ENCODE measurements around the gene PCDHGB7.

PCDHGB7 gene

DNA sequence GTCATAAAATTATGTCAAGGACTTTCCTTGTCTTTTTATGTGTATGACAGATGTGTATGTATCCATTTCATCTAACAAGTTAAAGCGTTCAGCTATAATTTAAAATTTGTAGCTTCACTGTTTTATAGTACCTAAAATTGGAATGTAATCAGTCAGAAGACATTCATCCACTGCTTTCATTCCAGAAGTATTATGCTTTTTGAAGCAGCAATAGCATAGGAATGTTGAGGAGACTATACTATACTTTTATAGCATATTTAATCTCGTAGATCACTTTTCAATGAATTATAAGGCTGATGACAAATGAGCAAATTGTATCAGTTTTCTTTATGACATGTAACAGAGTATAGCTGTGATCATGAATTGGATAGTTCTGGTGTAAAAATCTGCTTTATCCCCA is 19.7 kb downstream of the PCDHGB7 start:
- no peak for DNase-seq (ENCODE audit: low spot score)
- in situ Hi-C loops (cut with MboI; ENCODE audit: low sequenced_read_pairs, unreplicated experiment) = no loop called here
- TF ChIP-seq, protein P1, sequence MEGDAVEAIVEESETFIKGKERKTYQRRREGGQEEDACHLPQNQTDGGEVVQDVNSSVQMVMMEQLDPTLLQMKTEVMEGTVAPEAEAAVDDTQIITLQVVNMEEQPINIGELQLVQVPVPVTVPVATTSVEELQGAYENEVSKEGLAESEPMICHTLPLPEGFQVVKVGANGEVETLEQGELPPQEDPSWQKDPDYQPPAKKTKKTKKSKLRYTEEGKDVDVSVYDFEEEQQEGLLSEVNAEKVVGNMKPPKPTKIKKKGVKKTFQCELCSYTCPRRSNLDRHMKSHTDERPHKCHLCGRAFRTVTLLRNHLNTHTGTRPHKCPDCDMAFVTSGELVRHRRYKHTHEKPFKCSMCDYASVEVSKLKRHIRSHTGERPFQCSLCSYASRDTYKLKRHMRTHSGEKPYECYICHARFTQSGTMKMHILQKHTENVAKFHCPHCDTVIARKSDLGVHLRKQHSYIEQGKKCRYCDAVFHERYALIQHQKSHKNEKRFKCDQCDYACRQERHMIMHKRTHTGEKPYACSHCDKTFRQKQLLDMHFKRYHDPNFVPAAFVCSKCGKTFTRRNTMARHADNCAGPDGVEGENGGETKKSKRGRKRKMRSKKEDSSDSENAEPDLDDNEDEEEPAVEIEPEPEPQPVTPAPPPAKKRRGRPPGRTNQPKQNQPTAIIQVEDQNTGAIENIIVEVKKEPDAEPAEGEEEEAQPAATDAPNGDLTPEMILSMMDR (IDR thresholded peaks at IDR 0.05; ENCODE audit: borderline replicate concordance, control extremely low read depth, extremely low read depth, insufficient read depth, missing control alignments) = no peak

DNA sequence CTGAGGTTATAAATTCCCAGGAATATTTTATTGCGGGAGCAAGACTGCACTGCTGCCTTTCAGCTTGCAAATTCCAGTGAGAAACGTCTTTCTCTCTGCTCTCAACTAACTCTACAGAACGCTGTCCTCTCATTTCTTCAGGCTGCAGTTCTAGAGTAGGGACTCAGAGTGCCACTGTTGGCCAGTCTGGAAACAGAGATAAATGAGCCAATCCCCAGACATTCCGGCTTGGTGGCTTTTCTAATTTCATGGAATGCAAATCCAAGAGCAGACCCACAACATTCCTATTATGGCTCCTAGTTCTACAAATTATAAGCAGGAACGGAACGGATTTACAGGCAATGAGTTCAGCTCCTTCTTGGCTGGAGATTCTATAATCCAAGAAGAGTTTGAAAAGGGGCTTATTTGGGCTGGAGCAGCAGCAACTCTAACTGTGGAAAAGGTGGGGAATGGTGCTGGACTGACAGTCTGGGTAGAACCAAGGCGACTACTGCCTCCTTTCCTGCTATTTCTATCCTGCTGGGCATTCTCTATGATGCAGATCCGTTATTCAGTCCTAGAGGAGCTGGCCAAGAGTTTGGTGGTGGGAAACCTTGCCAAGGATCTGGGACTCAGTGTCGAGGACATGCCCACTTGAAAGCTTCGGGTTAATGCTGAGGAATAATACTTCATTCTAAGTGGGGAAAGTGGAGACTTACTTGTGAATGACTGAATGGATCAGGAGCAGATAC is 22.1 kb downstream of the PCDHGB7 start:
- no peak for DNase-seq (ENCODE audit: low spot score)
- TF ChIP-seq, protein P1 (IDR thresholded peaks at IDR 0.05; ENCODE audit: borderline replicate concordance, control extremely low read depth, extremely low read depth, insufficient read depth, missing control alignments) = no peak
- in situ Hi-C loops (cut with MboI; ENCODE audit: low sequenced_read_pairs, unreplicated experiment) = no loop called here

DNA sequence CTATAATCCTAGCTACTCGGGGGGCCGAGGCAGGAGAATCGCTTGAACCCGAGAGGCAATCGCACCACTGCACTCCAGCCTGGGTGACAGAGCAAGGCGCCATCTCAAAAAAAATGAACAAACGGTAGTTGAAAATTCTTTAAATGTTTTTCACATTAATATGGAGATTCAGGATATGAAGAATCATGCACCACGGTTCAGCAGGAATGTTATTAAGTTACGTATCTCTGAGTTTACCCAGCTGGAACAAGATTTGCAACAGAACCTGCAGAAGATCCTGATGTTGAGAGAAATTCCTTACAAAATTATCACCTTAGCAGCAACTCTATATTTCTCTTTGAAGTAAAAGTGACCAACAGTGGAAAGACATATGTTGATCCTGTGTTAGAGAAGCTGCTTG is 22.9 kb downstream of the PCDHGB7 start:
- in situ Hi-C loops (cut with MboI; ENCODE audit: low sequenced_read_pairs, unreplicated experiment) = no loop called here
- TF ChIP-seq, protein P1 (IDR thresholded peaks at IDR 0.05; ENCODE audit: borderline replicate concordance, control extremely low read depth, extremely low read depth, insufficient read depth, missing control alignments) = no peak
- no peak for DNase-seq (ENCODE audit: low spot score)

DNA sequence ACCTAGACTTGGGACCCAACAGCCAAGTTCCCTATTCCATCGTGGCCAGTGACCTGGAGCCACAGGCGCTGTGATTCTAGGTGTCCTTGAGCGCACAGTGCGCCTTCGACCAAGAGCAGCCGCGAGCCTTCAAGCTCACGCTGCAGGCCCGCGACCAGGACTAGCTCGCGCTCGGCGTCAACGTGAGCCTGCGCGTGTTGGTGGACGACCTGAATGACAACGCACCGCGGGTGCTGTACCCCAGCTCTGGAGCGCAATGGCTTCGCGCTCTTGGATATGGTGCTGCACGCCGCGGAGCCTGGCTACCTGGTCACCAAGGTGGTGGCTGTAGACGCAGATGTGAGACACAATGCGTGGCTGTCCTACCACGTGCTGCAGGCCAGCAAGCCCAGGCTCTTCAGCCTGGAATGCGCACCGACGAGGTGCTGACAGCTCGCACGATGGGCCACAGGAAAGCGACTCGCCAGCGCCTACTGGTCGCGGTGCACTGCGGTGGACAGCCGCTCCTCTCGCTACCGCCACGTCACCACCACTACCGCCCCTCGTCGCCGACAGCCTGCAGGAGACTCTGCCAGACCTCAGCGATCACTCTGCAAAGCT is 24.2 kb downstream of the PCDHGB7 start:
- TF ChIP-seq, protein P1 (IDR thresholded peaks at IDR 0.05; ENCODE audit: borderline replicate concordance, control extremely low read depth, extremely low read depth, insufficient read depth, missing control alignments) = no peak
- DNase-seq (ENCODE audit: low spot score) = no peak
- in situ Hi-C loops (cut with MboI; ENCODE audit: low sequenced_read_pairs, unreplicated experiment) = no loop called here

DNA sequence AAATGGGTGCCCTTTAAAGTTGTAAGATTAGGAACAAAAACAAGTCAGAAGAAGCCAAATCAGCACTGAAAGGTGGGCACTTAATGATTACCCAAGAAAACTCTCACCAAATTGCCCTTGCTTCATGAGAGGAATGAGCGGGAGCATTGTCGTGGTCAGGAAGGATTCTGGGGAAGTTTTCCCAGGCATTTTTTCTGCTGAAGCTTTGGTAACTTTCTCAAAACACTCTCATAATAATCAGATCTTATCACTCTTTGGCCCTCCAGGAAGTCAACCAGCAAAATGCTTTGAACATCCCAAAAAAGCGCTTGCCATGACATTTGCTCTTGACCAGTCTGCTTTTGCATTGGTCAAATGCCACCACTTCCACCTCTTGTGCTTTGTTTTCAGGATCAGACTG is 47.9 kb downstream of the PCDHGB7 start:
- TF ChIP-seq, protein P1 (IDR thresholded peaks at IDR 0.05; ENCODE audit: borderline replicate concordance, control extremely low read depth, extremely low read depth, insufficient read depth, missing control alignments) = no peak
- in situ Hi-C loops (cut with MboI; ENCODE audit: low sequenced_read_pairs, unreplicated experiment) = no loop called here
- no peak for DNase-seq (ENCODE audit: low spot score)

Measured in GM13976 (cell line).